Left cardiac atrium (tissue), 2 donors: ENCODE results near the gene ERMAP. TPM values are rescaled to one million over a fixed set of nuclear protein-coding genes. Genes with fewer than 3 reads are reported as not detected.

ENCODE experiments used
- total RNA-seq, 2 donors: library from RNA; stranded (reverse); fragmentation: NEBNext Ultra II Directional; extraction: Animal tissue kit (Norgen Biotek cat#: 25700); gene quantifications; one replicate each; pipeline ENCODE4 v1.2.1, GENCODE V29; 2021
- donor health status: DM: no; HTN: yes; CAD: no; lungs with severe emphysema.
- donor health status: DM: yes; HTN: yes; CAD: no.

ERMAP gene
- total RNA-seq, 2 donors from 2014 or later = 4.0 to 4.3 TPM

Other genes starting within 250 kb of the ERMAP start
- 10 to 100 TPM; 21.3 to 24.4 TPM for gene PPIH, start 158.7 kb upstream of the ERMAP start, total RNA-seq
- 100 to 1,000 TPM; 764 to 775 TPM for gene YBX1, start 134.7 kb upstream of the ERMAP start, total RNA-seq
- gene CLDN19, start 76.9 kb upstream of the ERMAP start, total RNA-seq = not detected
- 10 to 100 TPM; 16.2 to 17.7 TPM for gene P3H1, start 50.1 kb upstream of the ERMAP start, total RNA-seq
- 1 to 10 TPM; 5.1 to 7.7 TPM for gene C1orf50, start 49.9 kb upstream of the ERMAP start, total RNA-seq
- under 1 TPM in 1 of 2 donors, not detected in 1; 0.13 TPM for gene TMEM269, start 32.1 kb upstream of the ERMAP start, total RNA-seq
- 10 to 100 TPM; 10.6 to 14.2 TPM for gene SVBP, start 275 bp downstream of the ERMAP start, total RNA-seq
- gene ZNF691, start 29.5 kb downstream of the ERMAP start, total RNA-seq = 1 to 10 TPM; 7.5 to 8.8 TPM
- gene SLC2A1, start 141.7 kb downstream of the ERMAP start, total RNA-seq = 10 to 100 TPM; 10.9 to 12.9 TPM